K562 (cell line): Measurements from ENCODE around the gene RBM4B. TPM values are rescaled to one million over a fixed set of nuclear protein-coding genes. Genes with fewer than 3 reads are reported as not detected.

Source experiments
- ARNT ChIP-seq, 2 experiments: fragments of 450-650 bp; IDR thresholded peaks; 2 replicates each; pipeline ENCODE4 v1.6.1; 2016; ENCODE audit warnings: mild to moderate bottlenecking in 1 of 2
- BRF2 ChIP-seq: IDR thresholded peaks from 3 replicates; pipeline ENCODE4 v1.6.1; 2011; ENCODE audit warnings: borderline replicate concordance, mild to moderate bottlenecking; ENCODE audit not compliant: insufficient read length, insufficient read depth
- EP400 ChIP-seq: fragments of 450-650 bp; IDR thresholded peaks from 2 replicates; pipeline ENCODE4 v1.6.1; 2017; ENCODE audit warnings: antibody characterized with exemption, mild to moderate bottlenecking, moderate library complexity
- GTF2E2 ChIP-seq: fragments of 200-800 bp; sonication (Bioruptor generic); IDR thresholded peaks from 2 replicates; pipeline ENCODE4 v1.6.1; 2016; ENCODE audit warnings: missing genetic modification characterization, missing compliant biosample characterization
- HNRNPLL ChIP-seq: fragments of 200-400 bp; formaldehyde crosslinking; IDR thresholded peaks from 2 replicates; pipeline ENCODE4 v1.6.1; 2017; ENCODE audit warnings: low read length, low read depth, mild to moderate bottlenecking; ENCODE audit not compliant: poor library complexity, severe bottlenecking
- NRF1 ChIP-seq, 2 experiments: fragments of 450-650 bp; IDR thresholded peaks in 1 of 2; conservative IDR thresholded peaks in 1 of 2; 2 replicates each; pipeline ENCODE4 v1.6.1; 2014; ENCODE audit warnings: mild to moderate bottlenecking in 2 of 2
- PHF20 ChIP-seq: fragments of 450-650 bp; IDR thresholded peaks from 2 replicates; pipeline ENCODE4 v1.6.1; 2018; ENCODE audit not compliant: partially characterized antibody
- RBM39 ChIP-seq: fragments of 200-400 bp; formaldehyde crosslinking; optimal IDR thresholded peaks from 2 replicates; pipeline ENCODE3; 2018; ENCODE audit warnings: low read depth, low read length
- SAP30 ChIP-seq: fragments of 200-600 bp; sonication (generic); IDR thresholded peaks from 2 replicates; pipeline ENCODE4 v1.6.1; 2012; ENCODE audit warnings: borderline replicate concordance, low read depth, mild to moderate bottlenecking, moderate library complexity, low read length, control low read depth, inconsistent platforms; ENCODE audit not compliant: insufficient read depth, poor library complexity, severe bottlenecking
- SRSF1 ChIP-seq: fragments of 200-400 bp; formaldehyde crosslinking; IDR thresholded peaks from 2 replicates; pipeline ENCODE4 v1.6.1; 2017; ENCODE audit warnings: mild to moderate bottlenecking, low read depth, low read length, moderate library complexity
- ZNF695 ChIP-seq: fragments of 450-650 bp; formaldehyde crosslinking; IDR thresholded peaks from 2 replicates; pipeline ENCODE4 v1.4.0; 2020; ENCODE audit warnings: mild to moderate bottlenecking, moderate library complexity
- polyA plus RNA-seq, 8 experiments: library from polyadenylated mRNA; depleted of rRNA in 4 of 8; stranded (reverse) in 5 of 8; unstranded in 3 of 8; fragments of >200 nt; fragmentation: Nextera tagmentation in 2 of 8; fragmentation: Illumina TruSeq in 1 of 8; extraction: Ambion mirVana in 2 of 8; extraction: Trizol in 1 of 8; gene quantifications; 2 replicates each; pipeline versions ENCODE4 v1.2.1 to v1.2.3, GENCODE V29; 2011 to 2014; ENCODE audit warnings: inconsistent platforms in 1 of 8, missing spikeins in 1 of 8
- total RNA-seq, 7 experiments: library from RNA; depleted of rRNA in 6 of 7; stranded (reverse); fragments of >200 nt in 6 of 7; fragmentation: Illumina TruSeq in 2 of 7; extraction: Trizol in 2 of 7; gene quantifications; 2 replicates each; pipeline versions ENCODE4 v1.2.1 to v1.2.3, GENCODE V29; 2011 to 2021; ENCODE audit warnings: low replicate concordance in 1 of 7
- TF ChIP-seq, protein P1 (sequence below): fragments of 200-600 bp; sonication (generic); IDR thresholded peaks from one replicate; pipeline ENCODE4 v1.6.1; 2012; ENCODE audit warnings: mild to moderate bottlenecking, low read depth, low read length, inconsistent platforms

Gene RBM4B
- total and polyA plus RNA-seq, 9 of the 15 experiments (the other 6 are each of a cell fraction or from before 2014, with no cell fraction given) = 14.6 to 39.9 (median 23.3) TPM

GRCh38 chr11:66700337-66700736 is 22.6 kb upstream of the RBM4B start (continued):
- no peak for TF ChIP-seq EP400
- TF ChIP-seq GTF2E2 (tag) = no peak
- no peak for TF ChIP-seq SRSF1
- no peak for TF ChIP-seq NRF1 (conservative IDR thresholded peaks at IDR 0.05 in 1 of 2, IDR thresholded peaks at IDR 0.05 in 1 of 2)
- no peak for TF ChIP-seq ZNF695 (CRISPR knock-in tag)
- TF ChIP-seq, protein P1, sequence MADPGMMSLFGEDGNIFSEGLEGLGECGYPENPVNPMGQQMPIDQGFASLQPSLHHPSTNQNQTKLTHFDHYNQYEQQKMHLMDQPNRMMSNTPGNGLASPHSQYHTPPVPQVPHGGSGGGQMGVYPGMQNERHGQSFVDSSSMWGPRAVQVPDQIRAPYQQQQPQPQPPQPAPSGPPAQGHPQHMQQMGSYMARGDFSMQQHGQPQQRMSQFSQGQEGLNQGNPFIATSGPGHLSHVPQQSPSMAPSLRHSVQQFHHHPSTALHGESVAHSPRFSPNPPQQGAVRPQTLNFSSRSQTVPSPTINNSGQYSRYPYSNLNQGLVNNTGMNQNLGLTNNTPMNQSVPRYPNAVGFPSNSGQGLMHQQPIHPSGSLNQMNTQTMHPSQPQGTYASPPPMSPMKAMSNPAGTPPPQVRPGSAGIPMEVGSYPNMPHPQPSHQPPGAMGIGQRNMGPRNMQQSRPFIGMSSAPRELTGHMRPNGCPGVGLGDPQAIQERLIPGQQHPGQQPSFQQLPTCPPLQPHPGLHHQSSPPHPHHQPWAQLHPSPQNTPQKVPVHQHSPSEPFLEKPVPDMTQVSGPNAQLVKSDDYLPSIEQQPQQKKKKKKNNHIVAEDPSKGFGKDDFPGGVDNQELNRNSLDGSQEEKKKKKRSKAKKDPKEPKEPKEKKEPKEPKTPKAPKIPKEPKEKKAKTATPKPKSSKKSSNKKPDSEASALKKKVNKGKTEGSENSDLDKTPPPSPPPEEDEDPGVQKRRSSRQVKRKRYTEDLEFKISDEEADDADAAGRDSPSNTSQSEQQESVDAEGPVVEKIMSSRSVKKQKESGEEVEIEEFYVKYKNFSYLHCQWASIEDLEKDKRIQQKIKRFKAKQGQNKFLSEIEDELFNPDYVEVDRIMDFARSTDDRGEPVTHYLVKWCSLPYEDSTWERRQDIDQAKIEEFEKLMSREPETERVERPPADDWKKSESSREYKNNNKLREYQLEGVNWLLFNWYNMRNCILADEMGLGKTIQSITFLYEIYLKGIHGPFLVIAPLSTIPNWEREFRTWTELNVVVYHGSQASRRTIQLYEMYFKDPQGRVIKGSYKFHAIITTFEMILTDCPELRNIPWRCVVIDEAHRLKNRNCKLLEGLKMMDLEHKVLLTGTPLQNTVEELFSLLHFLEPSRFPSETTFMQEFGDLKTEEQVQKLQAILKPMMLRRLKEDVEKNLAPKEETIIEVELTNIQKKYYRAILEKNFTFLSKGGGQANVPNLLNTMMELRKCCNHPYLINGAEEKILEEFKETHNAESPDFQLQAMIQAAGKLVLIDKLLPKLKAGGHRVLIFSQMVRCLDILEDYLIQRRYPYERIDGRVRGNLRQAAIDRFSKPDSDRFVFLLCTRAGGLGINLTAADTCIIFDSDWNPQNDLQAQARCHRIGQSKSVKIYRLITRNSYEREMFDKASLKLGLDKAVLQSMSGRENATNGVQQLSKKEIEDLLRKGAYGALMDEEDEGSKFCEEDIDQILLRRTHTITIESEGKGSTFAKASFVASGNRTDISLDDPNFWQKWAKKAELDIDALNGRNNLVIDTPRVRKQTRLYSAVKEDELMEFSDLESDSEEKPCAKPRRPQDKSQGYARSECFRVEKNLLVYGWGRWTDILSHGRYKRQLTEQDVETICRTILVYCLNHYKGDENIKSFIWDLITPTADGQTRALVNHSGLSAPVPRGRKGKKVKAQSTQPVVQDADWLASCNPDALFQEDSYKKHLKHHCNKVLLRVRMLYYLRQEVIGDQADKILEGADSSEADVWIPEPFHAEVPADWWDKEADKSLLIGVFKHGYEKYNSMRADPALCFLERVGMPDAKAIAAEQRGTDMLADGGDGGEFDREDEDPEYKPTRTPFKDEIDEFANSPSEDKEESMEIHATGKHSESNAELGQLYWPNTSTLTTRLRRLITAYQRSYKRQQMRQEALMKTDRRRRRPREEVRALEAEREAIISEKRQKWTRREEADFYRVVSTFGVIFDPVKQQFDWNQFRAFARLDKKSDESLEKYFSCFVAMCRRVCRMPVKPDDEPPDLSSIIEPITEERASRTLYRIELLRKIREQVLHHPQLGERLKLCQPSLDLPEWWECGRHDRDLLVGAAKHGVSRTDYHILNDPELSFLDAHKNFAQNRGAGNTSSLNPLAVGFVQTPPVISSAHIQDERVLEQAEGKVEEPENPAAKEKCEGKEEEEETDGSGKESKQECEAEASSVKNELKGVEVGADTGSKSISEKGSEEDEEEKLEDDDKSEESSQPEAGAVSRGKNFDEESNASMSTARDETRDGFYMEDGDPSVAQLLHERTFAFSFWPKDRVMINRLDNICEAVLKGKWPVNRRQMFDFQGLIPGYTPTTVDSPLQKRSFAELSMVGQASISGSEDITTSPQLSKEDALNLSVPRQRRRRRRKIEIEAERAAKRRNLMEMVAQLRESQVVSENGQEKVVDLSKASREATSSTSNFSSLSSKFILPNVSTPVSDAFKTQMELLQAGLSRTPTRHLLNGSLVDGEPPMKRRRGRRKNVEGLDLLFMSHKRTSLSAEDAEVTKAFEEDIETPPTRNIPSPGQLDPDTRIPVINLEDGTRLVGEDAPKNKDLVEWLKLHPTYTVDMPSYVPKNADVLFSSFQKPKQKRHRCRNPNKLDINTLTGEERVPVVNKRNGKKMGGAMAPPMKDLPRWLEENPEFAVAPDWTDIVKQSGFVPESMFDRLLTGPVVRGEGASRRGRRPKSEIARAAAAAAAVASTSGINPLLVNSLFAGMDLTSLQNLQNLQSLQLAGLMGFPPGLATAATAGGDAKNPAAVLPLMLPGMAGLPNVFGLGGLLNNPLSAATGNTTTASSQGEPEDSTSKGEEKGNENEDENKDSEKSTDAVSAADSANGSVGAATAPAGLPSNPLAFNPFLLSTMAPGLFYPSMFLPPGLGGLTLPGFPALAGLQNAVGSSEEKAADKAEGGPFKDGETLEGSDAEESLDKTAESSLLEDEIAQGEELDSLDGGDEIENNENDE = no peak
- no peak for TF ChIP-seq HNRNPLL
- no peak for TF ChIP-seq ARNT (IDR thresholded peaks at IDR 0.05)
- no peak for TF ChIP-seq RBM39
- no peak for TF ChIP-seq BRF2
- TF ChIP-seq SAP30 = no peak
- no peak for TF ChIP-seq PHF20
- TF ChIP-seq, all 486 proteins: peak for 0
